Astrocyte (in vitro differentiated cells and primary cell): ENCODE data around the gene LINGO3. TPM values are rescaled to one million over a fixed set of nuclear protein-coding genes. Genes with fewer than 3 reads are reported as not detected.

Experiments
- DNase-seq: peaks from one replicate; pipeline ENCODE4 v3.0.0-alpha.2; 2010; ENCODE audit warnings: low read depth
- FAIRE-seq: peaks from 2 replicates; lab custom pipeline; 2011; peaks lifted over from hg19 to GRCh38; lab: Jason Lieb, UNC
- H2AFZ ChIP-seq: 2 replicates; pipeline ENCODE4 v1.6.0; 2012; ENCODE audit warnings: low read depth, low read length, inconsistent platforms
- H3K27ac ChIP-seq: 2 replicates; pipeline ENCODE4 v1.5.1; 2011; ENCODE audit warnings: low read depth, low read length, inconsistent platforms
- H3K27me3 ChIP-seq: 2 replicates; pipeline ENCODE4 v1.6.0; 2011; ENCODE audit warnings: low read length, inconsistent platforms; ENCODE audit not compliant: insufficient read depth
- H3K36me3 ChIP-seq: 2 replicates; pipeline ENCODE4 v1.5.1; 2011; ENCODE audit warnings: low read length, inconsistent platforms; ENCODE audit not compliant: insufficient read depth
- H3K4me1 ChIP-seq: 2 replicates; pipeline ENCODE4 v1.5.1; 2011; ENCODE audit warnings: low read length, inconsistent platforms; ENCODE audit not compliant: insufficient read depth
- H3K4me2 ChIP-seq: 2 replicates; pipeline ENCODE4 v1.6.0; 2012; ENCODE audit warnings: low read length, inconsistent platforms
- H3K4me3 ChIP-seq: 2 replicates; pipeline ENCODE4 v1.5.1; 2011; ENCODE audit warnings: low read depth, mild to moderate bottlenecking, low read length, inconsistent platforms; ENCODE audit not compliant: insufficient read depth
- H3K79me2 ChIP-seq: 2 replicates; pipeline ENCODE4 v1.6.0; 2012; ENCODE audit warnings: mild to moderate bottlenecking, low read length, inconsistent platforms; ENCODE audit not compliant: insufficient read depth
- H3K9ac ChIP-seq: 2 replicates; pipeline ENCODE4 v1.6.0; 2012; ENCODE audit warnings: mild to moderate bottlenecking, low read length, inconsistent platforms
- H3K9me3 ChIP-seq: 2 replicates; pipeline ENCODE4 v1.5.1; 2012; ENCODE audit warnings: low read depth, mild to moderate bottlenecking, low read length, inconsistent platforms; ENCODE audit not compliant: insufficient read depth
- H4K20me1 ChIP-seq: 2 replicates; pipeline ENCODE4 v1.6.0; 2012; ENCODE audit warnings: low read length, inconsistent platforms; ENCODE audit not compliant: insufficient read depth
- H3K27ac Mint-ChIP-seq: one replicate; pipeline ENCODE4 v1.8.0; 2021; ENCODE audit warnings: mild to moderate bottlenecking, mixed read lengths; ENCODE audit not compliant: unreplicated experiment
- H3K27me3 Mint-ChIP-seq: one replicate; pipeline ENCODE4 v1.8.0; 2021; ENCODE audit warnings: low read depth, mixed read lengths; ENCODE audit not compliant: unreplicated experiment
- H3K36me3 Mint-ChIP-seq: one replicate; pipeline ENCODE4 v1.8.0; 2021; ENCODE audit warnings: low read depth, mixed read lengths; ENCODE audit not compliant: unreplicated experiment
- H3K4me1 Mint-ChIP-seq: one replicate; pipeline ENCODE4 v1.8.0; 2021; ENCODE audit warnings: low read depth, mixed read lengths; ENCODE audit not compliant: unreplicated experiment
- H3K4me3 Mint-ChIP-seq: one replicate; pipeline ENCODE4 v1.8.0; 2021; ENCODE audit warnings: mild to moderate bottlenecking, moderate library complexity, mixed read lengths; ENCODE audit not compliant: unreplicated experiment
- H3K9me3 Mint-ChIP-seq: one replicate; pipeline ENCODE4 v1.8.0; 2021; ENCODE audit warnings: mild to moderate bottlenecking, mixed read lengths; ENCODE audit not compliant: unreplicated experiment
- EZH2 ChIP-seq: IDR thresholded peaks from 2 replicates; pipeline ENCODE4 v1.6.1; 2012; ENCODE audit warnings: mild to moderate bottlenecking, low read length, inconsistent platforms; ENCODE audit not compliant: insufficient read depth
- total RNA-seq: library from RNA; stranded (reverse); gene quantifications from 2 replicates; pipeline ENCODE4 v1.2.1, GENCODE V29; 2021
- TF ChIP-seq, protein P1 (sequence below): IDR thresholded peaks from 2 replicates; pipeline ENCODE4 v1.5.1; 2011; ENCODE audit warnings: low read depth, mild to moderate bottlenecking, inconsistent platforms, low read length, moderate library complexity; ENCODE audit not compliant: insufficient read depth

The LINGO3 gene
- total RNA-seq, 1 donor from 2014 or later, result not detected

DNA sequence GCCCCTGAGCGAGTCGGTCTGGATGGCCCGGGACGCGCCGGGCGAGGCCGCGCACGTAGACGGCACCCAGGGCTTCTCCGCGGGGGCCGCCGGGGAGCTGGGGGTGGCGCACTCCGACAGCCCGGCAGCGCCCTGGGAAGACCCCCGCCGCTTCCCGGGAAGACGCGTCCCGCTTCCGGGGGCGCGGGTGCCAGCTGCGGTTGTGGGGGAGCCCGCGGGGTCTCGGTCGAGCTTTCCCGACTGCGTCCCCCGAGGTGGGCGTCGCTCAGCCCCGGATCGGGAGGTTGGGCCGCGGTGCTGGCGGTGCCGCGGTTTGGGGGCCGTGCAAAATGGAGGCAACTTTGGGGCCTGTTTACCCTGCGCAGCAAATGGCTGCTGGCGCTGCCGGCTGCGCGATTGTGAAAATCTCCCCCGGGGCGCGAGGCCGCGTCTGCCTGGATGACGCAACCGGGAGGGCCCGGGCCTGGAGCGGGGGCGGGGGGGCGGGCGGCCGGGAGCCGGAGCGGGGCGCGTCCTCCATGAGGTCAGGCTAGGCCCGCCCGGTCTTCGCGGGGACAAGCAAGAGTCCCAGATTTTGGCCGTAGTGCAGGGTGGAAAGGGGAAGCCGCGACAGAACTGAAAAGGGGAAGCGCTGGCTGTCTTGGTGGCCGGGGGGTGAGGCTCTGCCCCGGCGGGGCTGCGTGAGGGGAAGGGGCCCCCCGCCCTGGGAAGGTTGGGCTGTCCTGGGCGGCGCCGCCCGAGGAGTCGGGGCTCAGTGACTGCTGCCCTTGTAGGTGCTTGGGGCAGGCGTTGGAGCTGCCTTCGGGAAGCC lies 37.3 kb downstream of the LINGO3 start:
- TF ChIP-seq, protein P1, sequence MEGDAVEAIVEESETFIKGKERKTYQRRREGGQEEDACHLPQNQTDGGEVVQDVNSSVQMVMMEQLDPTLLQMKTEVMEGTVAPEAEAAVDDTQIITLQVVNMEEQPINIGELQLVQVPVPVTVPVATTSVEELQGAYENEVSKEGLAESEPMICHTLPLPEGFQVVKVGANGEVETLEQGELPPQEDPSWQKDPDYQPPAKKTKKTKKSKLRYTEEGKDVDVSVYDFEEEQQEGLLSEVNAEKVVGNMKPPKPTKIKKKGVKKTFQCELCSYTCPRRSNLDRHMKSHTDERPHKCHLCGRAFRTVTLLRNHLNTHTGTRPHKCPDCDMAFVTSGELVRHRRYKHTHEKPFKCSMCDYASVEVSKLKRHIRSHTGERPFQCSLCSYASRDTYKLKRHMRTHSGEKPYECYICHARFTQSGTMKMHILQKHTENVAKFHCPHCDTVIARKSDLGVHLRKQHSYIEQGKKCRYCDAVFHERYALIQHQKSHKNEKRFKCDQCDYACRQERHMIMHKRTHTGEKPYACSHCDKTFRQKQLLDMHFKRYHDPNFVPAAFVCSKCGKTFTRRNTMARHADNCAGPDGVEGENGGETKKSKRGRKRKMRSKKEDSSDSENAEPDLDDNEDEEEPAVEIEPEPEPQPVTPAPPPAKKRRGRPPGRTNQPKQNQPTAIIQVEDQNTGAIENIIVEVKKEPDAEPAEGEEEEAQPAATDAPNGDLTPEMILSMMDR, result no peak
- no peak for TF ChIP-seq EZH2
- Histone ChIP-seq H3K36me3 (peaks cover 3% of the 10 kb centered on the region), H3K27ac (peak overlapping the region; percentile 91), H3K27me3 (no peaks in the 10 kb centered on the region), H3K9ac (peak overlapping the region; percentile 99), H3K79me2 (peaks cover 61% of the 10 kb centered on the region), H3K4me2 (peak overlapping the region; percentile 96), H3K9me3 (no peaks in the 10 kb centered on the region), H2AFZ (no peak overlapping the region), H3K4me3 (peak overlapping the region; percentile 96), H3K4me1 (peaks cover 32% of the 10 kb centered on the region), H4K20me1 (peaks cover 60% of the 10 kb centered on the region)
- peak overlapping the region; percentile 95 for H3K4me3 Mint-ChIP-seq
- FAIRE-seq (no peak), DNase-seq (peak; percentile 66)
- H3K36me3 Mint-ChIP-seq, result peaks cover 14% of the 10 kb centered on the region
- no peaks in the 10 kb centered on the region for H3K9me3 Mint-ChIP-seq
- no peak overlapping the region for H3K27ac Mint-ChIP-seq
- H3K27me3 Mint-ChIP-seq, result no peaks in the 10 kb centered on the region
- peaks cover 17% of the 10 kb centered on the region for H3K4me1 Mint-ChIP-seq

DNA sequence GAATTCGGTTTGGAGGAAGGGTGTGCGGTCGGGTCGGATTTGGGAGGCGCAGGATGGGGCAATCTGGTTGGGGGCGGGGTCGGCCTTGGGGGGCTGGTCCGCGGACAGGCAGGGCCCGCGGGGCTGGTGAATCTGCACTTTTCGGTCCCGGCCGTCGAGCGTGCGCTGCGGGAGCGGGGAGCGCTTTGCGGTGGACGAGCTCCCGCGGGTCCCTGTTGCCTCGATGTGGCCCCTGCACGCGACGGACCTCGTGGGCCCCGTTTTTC lies 37.9 kb downstream of the LINGO3 start:
- peak overlapping the region; percentile 99 for H3K9ac ChIP-seq
- peak overlapping the region; percentile 91 for H3K27ac ChIP-seq
- H3K36me3 ChIP-seq, result peaks cover 3% of the 10 kb centered on the region
- H3K4me1 ChIP-seq, result peaks cover 29% of the 10 kb centered on the region
- H3K36me3 Mint-ChIP-seq, result peaks cover 14% of the 10 kb centered on the region
- peak overlapping the region; percentile 84 for H3K27ac Mint-ChIP-seq
- no peak for FAIRE-seq
- DNase-seq, result no peak
- H3K4me3 Mint-ChIP-seq, result peak overlapping the region; percentile 94
- H3K4me2 ChIP-seq, result peak overlapping the region; percentile 96
- H3K9me3 Mint-ChIP-seq, result no peaks in the 10 kb centered on the region
- H3K27me3 Mint-ChIP-seq, result no peaks in the 10 kb centered on the region
- peaks cover 55% of the 10 kb centered on the region for H4K20me1 ChIP-seq
- peaks cover 56% of the 10 kb centered on the region for H3K79me2 ChIP-seq
- peak overlapping the region; percentile 96 for H3K4me3 ChIP-seq
- no peaks in the 10 kb centered on the region for H3K27me3 ChIP-seq
- no peak overlapping the region for H2AFZ ChIP-seq
- H3K4me1 Mint-ChIP-seq, result peaks cover 16% of the 10 kb centered on the region
- TF ChIP-seq, protein P1, result no peak
- no peak for TF ChIP-seq EZH2
- H3K9me3 ChIP-seq, result no peaks in the 10 kb centered on the region
